ENCODE data around the gene OSGIN1. TPM values are rescaled to one million over a fixed set of nuclear protein-coding genes. Genes with fewer than 3 reads are reported as not detected.
A peak's percentile ranks its signal among the peaks of the same experiment; 100 is the strongest.

Gene OSGIN1
- total RNA-seq, 1 experiment from 2014 or later = 3.7 TPM

DNA sequence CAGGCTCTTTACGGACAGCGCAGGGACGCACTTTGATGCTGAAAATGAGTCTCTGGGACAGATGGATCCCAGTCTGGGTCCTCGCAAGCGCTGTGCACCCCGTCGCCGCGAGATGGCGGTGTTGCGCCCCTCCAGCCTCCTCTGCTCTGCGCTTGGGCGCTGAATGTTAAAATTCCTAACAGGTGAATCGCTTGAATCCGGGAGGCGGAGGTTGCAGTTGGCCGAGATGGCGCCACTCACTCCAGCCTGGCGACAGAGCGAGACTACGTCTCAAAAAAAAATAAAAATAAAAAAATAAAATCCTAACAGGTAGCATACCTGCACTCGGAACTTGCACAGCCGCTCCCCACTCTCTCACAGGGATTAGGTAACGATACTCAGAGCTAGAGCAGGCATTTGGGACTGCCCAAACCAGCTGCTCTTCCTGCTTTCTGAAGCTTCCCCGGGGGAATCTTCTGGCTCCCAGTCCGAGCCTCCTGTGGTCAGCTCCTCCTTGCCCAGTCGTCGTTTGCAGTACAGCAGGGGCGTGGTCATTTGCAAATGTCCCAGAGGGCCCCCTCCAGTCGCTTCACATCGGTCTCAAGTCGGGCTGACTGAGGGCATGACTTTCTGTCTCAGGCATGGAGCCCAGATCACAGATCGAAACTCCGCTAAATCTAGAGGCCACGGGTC, 26.2 kb upstream of the OSGIN1 start:
- BruUV-seq (replicated peaks) = no TSS peak
- Mint-ChIP-seq H3K9me3 (ENCODE audit: unreplicated experiment) (no peaks in the 10 kb centered on the region), H3K36me3 (ENCODE audit: insufficient read depth, unreplicated experiment) (peaks cover 17% of the 10 kb centered on the region), H3K27ac (ENCODE audit: low read depth, unreplicated experiment) (no peak overlapping the region), H3K27me3 (ENCODE audit: insufficient read depth, unreplicated experiment) (no peaks in the 10 kb centered on the region), H3K4me1 (ENCODE audit: insufficient read depth, unreplicated experiment) (peaks cover 5% of the 10 kb centered on the region), H3K4me3 (ENCODE audit: unreplicated experiment) (peak overlapping the region; percentile 62)
- ChIA-PET POLR2A (interaction anchor here (0.8 to 5.2 kb wide), 8 partner anchors 10 to 170 kb away, joined by 3 to 58 read pairs (median 3); partner anchors contain the start of gene OSGIN1), CTCF (interaction anchor here (0.6 to 5.3 kb wide), 36 partner anchors 10 to 483 kb away, joined by 3 to 71 read pairs (median 3); partner anchors contain the start of genes HSBP1, MLYCD and OSGIN1)
- peak; percentile 86 for DNase-seq (ENCODE audit: unreplicated experiment)
- TF ChIP-seq, protein P1, sequence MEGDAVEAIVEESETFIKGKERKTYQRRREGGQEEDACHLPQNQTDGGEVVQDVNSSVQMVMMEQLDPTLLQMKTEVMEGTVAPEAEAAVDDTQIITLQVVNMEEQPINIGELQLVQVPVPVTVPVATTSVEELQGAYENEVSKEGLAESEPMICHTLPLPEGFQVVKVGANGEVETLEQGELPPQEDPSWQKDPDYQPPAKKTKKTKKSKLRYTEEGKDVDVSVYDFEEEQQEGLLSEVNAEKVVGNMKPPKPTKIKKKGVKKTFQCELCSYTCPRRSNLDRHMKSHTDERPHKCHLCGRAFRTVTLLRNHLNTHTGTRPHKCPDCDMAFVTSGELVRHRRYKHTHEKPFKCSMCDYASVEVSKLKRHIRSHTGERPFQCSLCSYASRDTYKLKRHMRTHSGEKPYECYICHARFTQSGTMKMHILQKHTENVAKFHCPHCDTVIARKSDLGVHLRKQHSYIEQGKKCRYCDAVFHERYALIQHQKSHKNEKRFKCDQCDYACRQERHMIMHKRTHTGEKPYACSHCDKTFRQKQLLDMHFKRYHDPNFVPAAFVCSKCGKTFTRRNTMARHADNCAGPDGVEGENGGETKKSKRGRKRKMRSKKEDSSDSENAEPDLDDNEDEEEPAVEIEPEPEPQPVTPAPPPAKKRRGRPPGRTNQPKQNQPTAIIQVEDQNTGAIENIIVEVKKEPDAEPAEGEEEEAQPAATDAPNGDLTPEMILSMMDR (IDR thresholded peaks at IDR 0.05; ENCODE audit: unreplicated experiment) = peak; percentile 86
- intact Hi-C loops (cut with micrococcal nuclease) = loop anchor here (1.0 kb wide), 3 partner anchors 26 to 138 kb away; partner anchors contain the start of gene OSGIN1

DNA sequence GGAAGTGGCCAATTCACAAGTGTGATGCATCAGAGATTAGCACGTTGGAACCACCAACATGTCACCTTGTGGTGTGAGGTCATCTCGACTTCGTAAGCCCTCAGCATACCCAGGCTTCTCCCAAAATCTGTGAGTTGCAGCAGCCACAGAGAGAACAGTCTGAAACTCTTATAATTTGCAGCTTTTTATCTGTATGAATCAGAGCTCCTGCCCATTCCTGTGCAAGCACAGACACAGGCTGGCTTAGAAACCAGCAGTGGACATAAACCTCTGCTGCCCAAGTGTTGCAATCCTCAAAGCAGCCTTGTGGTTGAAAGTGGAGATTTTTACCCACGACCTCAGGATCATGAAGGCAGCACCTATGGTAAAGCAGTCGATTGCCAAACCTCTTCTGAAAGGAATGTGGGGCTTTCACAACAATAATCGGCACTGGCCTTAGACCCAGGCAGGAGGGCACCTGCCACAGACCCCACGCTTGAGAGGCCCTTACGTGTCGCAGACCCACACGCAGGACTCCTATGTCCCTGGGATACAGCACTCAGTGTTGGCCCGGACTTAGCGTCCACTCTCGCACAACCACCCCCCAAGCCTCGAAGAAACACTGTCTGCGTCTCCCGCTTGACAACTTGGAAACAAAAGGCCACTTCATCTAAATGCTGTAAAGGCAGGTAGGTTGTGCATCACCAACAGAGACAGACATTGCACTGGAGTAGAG, 24.5 kb upstream of the OSGIN1 start:
- ChIA-PET CTCF (interaction anchor here (0.6 to 5.3 kb wide), 12 partner anchors 8 to 886 kb away, joined by 3 to 71 read pairs (median 4); partner anchors contain the start of genes MLYCD and OSGIN1), POLR2A (interaction anchor here (0.6 to 5.2 kb wide), 4 partner anchors 25 to 168 kb away, joined by 3 to 58 read pairs (median 6); partner anchors contain the start of genes MLYCD and OSGIN1)
- no TSS peak for BruUV-seq (replicated peaks)
- Mint-ChIP-seq H3K4me3 (ENCODE audit: unreplicated experiment) (no peak overlapping the region), H3K27me3 (ENCODE audit: insufficient read depth, unreplicated experiment) (no peaks in the 10 kb centered on the region), H3K36me3 (ENCODE audit: insufficient read depth, unreplicated experiment) (peaks cover 17% of the 10 kb centered on the region), H3K27ac (ENCODE audit: low read depth, unreplicated experiment) (no peak overlapping the region), H3K4me1 (ENCODE audit: insufficient read depth, unreplicated experiment) (peaks cover 5% of the 10 kb centered on the region), H3K9me3 (ENCODE audit: unreplicated experiment) (no peaks in the 10 kb centered on the region)
- intact Hi-C loops (cut with micrococcal nuclease) = no loop called here
- TF ChIP-seq, protein P1 (IDR thresholded peaks at IDR 0.05; ENCODE audit: unreplicated experiment) = no peak
- peak; percentile 73 for DNase-seq (ENCODE audit: unreplicated experiment)

DNA sequence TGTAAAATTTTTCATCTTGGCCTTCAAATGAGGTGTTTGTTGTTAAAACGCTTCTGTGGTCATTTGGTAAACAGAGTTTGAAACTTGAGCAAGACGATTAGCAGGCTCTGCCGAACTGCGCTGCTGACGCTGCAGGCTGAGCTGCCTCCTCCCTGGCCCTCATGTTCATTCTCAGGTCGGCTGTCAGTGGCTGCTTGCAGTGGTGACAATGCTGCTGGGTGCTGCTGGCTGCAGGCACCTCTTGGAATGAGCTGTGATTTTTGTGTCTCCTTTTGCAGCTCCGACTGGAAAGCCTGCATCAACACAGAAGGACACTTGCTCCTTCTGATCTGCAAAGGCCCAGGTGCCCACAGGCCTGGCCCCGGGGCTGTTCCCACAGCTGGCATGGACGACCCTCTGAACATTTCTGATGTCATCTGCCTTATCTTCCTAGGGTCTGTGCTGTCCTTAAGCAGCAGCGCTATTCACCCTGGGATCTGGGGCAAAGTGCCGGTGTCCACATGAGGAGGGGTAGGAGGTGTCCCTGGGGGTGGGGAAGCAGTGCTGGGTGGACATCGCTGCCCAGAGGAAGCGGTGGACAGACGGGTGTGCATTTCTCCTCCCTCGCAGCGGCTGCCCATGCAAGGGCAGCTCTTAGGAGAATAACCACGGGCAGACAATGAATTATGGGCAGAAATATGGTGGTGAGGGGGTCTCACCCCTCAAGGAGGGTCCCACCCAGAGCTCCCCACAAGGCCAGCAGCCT, 23.1 kb upstream of the OSGIN1 start:
- TF ChIP-seq, protein P1 (IDR thresholded peaks at IDR 0.05; ENCODE audit: unreplicated experiment) = no peak
- intact Hi-C loops (cut with micrococcal nuclease) = no loop called here
- peaks cover 17% of the 10 kb centered on the region for H3K36me3 Mint-ChIP-seq (ENCODE audit: insufficient read depth, unreplicated experiment)
- no peak overlapping the region for H3K4me3 Mint-ChIP-seq (ENCODE audit: unreplicated experiment)
- POLR2A ChIA-PET = interaction anchor here (0.6 to 5.2 kb wide), 2 partner anchors 23 to 83 kb away, joined by 3 to 58 read pairs; partner anchors contain the start of gene OSGIN1
- BruUV-seq (replicated peaks) = no TSS peak
- H3K9me3 Mint-ChIP-seq (ENCODE audit: unreplicated experiment) = no peaks in the 10 kb centered on the region
- CTCF ChIA-PET = interaction anchor here (1.1 to 5.3 kb wide), 4 partner anchors 8 to 136 kb away, joined by 4 to 71 read pairs (median 6); partner anchors contain the start of gene OSGIN1
- peaks cover 11% of the 10 kb centered on the region for H3K27me3 Mint-ChIP-seq (ENCODE audit: insufficient read depth, unreplicated experiment)
- no peak for DNase-seq (ENCODE audit: unreplicated experiment)
- H3K4me1 Mint-ChIP-seq (ENCODE audit: insufficient read depth, unreplicated experiment) = peaks cover 5% of the 10 kb centered on the region
- no peak overlapping the region for H3K27ac Mint-ChIP-seq (ENCODE audit: low read depth, unreplicated experiment)
